GM19395 (cell line): ENCODE results near the gene KIF26B.
A peak's percentile ranks its signal among the peaks of the same experiment; 100 is the strongest.

Experiments
- ATAC-seq: cut with Tn5 transposase; IDR thresholded peaks from one replicate; pipeline ENCODE4 v1.9.1; 2021; ENCODE audit warnings: mild to moderate bottlenecking, moderate library complexity; ENCODE audit not compliant: unreplicated experiment

The KIF26B gene

DNA sequence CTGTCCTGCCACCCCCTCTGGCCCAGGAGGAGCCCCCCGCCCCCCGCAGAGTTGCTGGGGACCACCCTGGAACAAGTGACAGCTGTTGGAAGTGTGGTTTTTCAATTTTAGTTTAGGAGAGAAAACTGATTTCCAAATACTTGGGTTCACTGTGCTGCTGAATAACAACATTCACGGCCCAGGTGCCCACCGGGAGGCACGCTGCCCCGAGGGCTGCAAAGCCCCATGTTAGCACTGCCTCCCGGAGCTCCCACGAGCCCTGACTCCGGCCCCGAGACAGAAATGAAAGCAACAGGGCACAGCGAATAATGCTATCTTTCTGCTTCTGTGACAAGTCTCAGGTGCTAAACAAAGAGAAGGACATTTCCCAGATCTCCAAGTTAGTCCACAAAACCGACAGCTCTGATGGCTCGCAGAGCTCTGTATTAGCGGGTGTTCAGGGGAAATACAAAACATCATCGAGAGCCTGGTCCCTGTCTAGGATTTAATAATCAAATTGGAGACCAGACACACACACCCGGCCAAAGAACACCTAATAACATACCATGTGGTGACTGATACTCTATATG lies 451.5 kb downstream of the KIF26B start:
- no peak for ATAC-seq

DNA sequence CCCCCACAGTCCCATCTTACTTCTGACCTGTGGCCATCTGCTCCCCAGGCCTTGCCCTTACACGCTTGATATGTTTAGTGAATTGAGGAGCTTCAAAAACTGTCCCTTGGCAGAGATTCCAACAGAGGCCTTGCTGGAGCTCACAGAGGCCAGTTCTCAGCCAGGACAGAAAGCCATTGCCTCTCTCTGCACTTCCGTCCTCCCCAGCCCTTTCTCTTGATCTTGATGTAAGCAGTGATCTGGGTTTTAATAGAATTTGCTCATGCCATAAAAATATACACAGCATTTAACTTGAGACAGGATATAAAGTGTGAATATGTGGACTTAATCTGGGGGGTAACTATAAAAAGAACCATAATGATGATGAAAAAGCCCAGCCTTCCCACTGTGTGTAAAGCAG lies 453.5 kb downstream of the KIF26B start:
- ATAC-seq: no peak

DNA sequence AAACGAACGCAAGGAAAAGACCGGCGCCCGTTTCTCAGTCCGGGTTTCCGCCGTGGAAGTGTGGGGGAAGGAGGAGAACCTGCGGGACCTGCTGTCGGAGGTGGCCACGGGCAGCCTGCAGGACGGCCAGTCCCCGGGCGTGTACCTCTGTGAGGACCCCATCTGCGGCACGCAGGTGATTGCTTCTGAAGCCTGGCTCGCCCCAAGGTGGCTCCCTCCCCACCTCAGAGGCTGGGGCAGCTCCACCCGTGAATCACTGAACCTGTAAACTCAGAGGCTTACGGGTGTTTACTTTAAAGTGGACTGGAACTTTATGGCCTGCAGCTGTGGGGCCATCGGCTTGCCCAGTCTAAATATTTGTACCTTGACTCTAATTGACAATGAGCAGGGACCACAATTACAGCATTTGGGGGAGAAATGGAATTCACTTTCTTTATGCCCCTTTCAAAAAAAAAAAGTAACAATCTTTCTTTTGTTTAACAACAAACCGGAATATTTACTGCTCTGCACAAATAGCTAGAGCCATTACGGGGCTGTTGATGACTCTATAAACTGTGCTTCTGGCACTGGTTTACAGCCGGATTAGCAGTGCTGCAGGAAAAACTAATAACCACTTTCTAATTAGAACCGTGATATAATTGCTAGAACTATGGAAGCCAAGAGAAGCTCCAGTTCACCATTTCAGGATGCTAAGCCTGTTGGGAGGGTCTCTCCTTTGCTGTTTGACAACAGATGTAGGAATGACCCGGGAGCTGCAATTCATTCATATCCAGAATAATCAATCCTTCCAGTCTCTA lies 454.8 kb downstream of the KIF26B start:
- ATAC-seq: no peak

DNA sequence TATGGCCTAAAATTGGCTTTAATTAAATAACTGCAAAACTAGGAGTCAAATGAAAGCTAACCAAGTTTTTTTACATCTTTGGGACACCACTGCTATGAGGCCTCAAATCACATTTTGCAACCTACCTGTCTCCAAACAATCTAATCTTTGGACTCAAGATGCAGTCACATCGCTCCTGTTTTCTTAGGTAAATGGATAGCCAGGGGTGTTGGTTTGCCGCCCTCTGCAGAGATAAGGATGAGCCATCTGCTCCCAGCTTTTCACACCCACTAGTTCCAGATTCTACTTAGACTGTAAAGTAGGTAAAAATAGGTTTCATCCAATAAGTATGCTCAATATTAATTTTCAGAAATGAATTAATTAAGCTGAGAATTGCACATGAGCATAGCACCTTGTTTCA lies 456.5 kb downstream of the KIF26B start:
- ATAC-seq: no peak

DNA sequence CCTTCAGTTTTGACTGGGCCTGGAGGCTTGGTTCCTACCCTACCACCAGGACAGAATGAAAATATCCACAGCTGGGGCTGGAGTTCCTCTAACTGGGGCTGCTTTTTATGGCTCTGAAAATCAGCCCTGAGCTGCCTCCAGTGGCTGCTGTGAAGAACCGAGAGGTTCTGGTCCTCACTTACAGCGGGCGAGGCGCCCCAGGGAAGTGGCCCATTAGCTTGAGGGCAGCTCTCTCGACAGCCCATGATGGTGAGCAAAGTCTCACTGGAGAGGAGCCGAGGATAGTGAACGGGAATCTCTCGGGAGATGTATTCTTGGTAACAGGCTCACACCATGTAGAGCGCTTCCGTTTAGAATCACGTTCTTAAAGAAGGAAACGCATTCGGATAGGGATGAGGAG lies 459.7 kb downstream of the KIF26B start:
- no peak for ATAC-seq

DNA sequence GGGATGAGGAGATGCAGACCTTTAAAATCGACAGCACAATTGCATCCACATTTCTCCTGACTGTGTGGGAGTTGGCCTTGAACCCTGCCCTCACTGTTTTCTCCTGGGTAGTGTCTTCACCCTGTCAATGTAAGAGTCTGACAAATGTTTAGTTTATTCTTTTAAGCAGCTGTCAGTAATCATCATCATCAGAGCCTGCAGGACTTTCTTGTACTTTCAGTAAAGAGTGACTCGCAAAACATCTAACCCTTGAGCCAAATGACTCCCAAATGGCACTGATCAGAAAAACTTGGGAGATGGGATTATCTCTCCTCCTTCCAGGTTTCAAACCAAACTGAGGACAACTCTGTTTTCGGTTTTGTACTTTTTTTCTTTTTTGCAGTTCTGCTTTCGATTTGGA lies 460.2 kb downstream of the KIF26B start:
- ATAC-seq: no peak

DNA sequence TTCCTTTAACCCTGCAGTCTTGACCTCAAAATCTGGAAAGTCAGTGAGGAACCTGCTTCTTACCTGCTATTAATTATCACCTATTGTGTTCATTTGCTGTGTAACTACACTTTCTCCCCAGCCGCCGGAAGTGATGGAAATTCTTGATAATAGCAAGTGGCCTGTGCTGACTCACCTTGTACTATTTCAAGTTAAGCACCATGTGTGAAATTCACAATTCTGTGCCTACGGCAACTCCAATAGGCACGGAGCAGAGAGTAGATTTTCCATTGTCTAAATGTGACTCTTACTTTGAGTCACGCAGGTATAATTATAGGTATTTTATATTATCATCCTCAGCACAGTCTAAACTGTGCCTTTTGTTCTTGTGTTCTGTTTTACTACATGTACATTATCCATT lies 466.8 kb downstream of the KIF26B start:
- no peak for ATAC-seq

DNA sequence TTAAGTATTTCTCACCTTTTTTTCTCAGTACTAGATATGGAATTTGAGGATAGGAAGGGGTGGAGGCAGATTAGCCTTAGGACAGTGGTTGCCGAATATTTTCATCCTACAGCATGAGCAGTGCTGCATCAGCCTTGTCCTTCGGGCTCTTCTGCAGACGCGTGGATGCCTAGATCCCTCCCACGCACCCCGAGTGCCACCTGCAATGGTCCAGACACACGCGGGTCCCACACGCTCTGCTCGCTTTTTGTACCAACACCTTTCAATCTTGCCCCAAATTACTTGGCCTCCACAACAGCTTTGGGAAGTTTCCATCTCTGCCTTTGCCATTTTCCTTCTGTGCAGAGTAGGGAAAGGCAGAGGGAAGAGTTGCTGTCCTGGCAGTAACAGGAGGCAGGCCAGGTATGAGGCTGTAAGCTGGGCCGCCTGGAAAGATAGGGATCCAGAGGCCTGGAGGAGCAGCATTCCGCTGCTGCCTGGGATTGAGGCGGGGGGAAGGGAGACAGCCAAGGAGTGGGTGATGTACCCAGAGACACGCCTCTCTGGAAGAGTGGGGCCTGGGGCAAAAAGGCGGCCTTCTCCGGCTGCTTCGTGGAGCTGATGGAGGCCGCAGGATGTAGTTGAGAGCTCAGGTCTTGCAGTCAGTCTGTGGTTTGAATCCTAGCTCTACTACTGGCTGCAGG lies 467.7 kb downstream of the KIF26B start:
- no peak for ATAC-seq

DNA sequence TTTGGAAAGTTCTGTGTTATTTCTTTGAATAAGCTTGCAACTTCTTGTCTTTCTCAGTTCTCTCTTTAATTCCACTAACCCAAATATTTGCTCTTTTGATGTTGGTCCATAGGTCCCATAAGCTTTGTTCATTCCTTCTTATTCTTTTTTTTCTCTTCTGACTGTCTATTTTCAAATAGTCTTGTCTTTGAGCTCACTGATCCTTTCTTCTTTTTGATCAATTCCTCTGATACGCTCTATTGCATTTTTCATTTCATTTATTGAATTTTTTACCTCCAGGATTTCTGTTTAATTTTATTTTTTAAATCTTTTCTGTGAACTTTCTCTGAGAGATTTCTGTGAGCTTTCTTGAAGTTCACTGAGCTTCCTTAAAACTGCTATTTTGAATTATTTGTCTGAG lies 486.6 kb downstream of the KIF26B start:
- ATAC-seq: no peak

DNA sequence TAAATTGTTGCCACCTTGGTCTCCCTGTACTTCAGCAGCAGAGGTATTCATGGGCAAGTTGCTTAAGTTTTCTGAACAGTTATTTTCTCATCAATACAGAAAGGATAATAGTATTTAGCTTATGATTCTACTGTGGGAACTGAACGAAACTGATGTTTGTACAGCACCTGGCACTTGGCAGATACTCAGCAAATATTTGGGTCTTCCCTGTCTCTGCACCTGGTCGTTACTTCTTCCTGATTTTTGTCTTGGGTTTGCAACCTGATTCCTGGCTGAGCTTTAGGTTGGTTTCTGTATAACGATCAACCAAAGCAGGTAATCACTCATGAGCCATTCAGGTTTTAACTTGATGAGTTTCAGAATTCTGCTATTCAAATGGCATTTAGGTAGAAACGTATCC lies 490.6 kb downstream of the KIF26B start:
- ATAC-seq: peak; percentile 30

DNA sequence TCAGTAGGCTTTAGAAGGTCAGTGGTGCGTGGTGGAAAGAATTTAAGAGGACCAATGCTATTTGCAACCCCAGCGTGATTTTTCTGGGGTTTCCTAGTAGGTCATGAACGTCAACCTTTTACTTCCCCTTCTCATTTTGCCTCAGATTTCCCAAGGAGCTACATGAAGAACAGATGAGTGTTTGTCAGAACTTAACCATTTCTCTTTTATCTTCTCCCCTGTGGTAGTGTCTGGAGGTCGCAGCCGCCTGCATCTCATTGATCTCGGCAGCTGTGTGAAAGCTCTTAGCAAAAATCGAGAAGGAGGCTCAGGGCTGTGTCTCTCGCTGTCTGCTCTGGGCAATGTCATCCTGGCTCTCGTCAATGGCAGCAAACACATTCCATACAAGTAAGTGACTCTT lies 491.1 kb downstream of the KIF26B start:
- ATAC-seq: peak; percentile 67

DNA sequence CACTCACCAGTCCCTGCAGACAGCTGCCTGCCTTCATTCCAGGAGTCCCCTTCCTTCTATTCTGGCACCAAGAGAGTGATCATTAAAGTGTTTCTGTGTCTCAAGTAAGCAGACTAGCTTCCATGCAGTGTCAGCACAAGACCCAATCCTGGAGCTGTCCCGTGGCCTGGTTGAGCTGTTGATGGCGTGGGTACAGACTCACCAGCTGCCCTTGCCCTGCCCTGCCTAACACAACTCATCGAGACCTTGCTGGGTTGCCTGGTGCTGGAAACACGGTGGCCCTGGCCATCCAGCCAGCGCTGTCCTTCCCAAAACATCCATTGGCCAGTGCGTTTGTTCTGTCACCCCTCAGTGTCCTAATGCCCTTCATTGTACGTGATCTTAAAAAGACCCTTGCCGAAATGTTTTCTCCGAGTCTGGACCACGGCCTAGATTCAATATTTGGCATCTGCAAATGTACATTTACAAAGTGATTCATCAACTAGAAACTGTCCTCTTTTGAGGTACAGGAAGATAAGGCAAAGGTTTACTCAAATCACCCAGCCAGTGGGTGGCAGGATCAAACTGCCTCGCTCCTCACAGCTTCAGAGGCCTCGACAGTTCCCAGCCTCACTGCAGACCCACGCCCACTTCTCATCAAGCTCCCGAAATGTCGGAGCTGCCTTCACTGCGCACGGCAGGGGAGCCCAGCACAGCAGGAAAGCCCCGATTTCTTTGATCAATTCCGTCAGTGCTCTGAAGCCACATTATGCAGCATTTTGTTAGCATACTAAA lies 494.2 kb downstream of the KIF26B start:
- ATAC-seq: no peak

DNA sequence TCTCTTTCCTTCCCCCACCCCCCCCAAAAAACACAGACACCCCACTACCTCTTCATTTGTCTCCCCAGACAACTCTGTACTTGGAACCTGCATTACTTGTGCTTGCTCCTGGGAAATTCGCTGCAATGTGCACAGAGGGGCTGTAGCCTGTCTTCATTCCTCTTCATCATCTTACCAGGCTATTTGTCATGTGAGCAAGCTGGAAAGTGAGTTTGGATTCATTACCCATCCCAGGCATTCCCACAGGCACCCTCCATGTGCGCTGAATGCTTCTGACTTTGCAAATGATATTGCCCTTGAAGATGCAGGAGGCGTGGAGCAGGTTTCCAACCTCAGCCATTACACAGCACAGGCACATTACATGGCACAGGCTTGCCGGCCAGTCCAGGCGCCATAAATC lies 494.9 kb downstream of the KIF26B start:
- ATAC-seq: no peak

DNA sequence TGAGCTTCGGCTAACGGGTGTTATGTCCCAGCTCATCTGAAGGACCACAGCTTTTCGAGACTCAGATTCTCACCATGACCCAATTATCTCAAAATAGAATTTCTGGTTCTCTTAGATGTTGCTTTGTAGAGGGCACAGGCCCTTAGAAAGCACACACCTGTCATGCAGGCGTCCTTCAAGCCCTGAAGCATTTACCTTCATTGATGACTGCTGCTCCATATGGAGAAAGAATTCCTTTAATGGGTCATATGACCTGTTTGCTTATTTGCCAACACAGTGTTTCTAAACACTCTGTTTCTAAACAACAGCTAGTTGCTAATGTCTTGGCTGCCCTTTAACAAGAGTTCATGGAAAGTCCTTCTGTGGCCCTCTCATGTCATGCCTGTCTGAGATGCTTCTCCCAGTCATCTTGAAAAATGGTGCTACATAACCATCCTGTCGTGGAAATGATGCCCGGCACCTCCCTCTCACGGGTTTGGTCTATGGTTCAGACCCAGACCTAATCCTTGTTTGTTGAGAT lies 495.7 kb downstream of the KIF26B start:
- no peak for ATAC-seq

DNA sequence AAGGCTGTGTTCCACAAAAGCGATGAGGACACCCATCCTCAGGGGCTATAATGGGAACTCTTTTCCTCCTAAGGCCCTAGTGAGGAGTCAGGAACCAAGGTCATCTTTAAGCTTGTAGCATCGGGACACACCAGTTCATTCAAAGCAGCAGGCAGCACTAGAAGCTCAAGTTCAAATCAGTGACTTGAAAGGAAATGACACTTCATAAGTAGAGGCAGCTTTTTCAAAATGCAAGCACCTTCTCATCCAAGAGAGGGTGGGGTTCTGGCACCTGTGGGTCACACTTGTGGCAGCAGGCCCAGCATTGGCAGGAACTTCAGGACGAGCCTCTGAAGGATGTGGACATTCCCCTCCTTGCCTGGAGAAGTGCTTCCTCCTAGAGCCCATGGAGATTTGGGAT lies 496.3 kb downstream of the KIF26B start:
- no peak for ATAC-seq

DNA sequence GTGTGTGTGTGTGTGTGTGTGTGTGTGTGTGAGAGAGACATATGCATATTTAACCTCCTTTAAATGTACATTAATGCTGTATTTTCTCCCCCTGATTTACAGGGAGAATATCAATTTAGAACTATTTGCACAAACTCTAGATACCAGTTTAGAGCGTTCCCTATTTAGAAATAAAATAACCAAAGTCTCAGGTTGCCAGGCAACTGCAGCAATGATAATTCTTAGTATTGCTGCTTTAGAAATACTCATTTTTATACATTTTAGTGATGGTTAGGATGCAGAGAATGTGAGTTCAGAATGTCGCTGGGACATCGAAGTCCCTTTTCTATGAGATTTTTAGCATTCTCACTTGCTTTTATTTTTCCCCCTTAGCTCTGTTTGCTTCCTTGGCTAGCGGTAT lies 497.3 kb downstream of the KIF26B start:
- no peak for ATAC-seq

DNA sequence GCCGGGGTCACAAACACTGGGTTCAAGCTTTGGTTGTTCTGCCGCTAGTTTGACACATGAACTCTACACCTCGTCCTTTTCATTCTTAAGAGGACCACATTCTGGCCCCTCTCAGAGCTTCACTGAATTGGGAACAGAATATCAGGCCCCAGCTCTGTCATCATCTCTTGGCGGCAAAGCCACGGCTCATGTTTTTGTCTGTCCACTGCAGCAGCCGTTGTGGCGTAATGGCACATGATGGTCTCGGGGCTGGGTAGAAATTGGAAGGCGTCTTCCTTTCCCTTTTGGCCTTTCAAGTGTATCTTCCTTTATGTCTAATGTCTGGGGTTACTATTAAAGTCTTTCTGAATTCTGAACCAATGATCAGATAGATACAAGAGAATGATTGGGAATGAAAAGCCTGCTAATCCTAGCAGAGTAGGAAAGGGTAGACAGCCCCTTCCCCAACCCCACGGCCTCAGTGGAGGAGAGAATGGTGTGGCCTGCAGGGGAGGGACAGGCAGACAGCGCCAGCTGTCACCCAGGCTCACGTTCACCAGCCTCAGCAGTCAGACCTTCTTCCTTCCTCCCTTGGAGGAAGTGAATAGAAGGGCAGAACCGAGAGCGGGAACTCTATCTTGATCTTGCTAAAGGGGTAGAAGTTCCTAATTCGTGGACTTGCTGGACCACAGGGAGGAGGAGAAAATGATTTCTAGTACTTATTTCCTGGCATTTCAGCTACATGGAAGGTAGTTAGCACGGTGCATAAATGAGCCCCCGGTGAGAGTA lies 498.1 kb downstream of the KIF26B start:
- no peak for ATAC-seq

DNA sequence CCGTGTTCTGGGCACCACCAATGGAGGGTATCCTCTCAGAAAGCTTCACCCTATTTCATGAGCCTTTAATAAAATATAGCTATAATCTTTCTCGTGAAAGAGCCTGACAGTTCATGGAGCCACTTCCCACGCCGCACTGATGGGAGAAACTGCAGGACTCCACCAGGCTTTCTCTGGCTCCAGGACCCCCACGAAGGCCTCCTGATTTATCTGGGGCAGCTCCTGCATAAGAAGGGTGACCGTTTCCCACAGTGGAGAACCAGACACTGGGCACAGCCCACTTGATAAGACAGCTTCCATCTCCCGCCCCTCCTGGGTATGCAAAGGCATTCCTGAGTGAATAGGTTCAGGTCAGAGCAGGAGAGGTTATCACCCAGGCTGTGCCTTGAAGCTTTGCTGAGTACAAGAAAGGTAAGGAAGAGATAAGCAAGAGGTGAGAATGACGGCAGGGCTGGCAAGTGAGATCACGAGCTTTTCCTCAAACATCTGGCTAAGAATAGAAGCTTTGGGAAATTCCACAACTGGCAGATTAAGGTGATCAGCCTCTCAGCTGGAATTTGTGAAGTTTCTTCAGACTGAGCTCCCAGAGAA lies 499.8 kb downstream of the KIF26B start:
- ATAC-seq: no peak

DNA sequence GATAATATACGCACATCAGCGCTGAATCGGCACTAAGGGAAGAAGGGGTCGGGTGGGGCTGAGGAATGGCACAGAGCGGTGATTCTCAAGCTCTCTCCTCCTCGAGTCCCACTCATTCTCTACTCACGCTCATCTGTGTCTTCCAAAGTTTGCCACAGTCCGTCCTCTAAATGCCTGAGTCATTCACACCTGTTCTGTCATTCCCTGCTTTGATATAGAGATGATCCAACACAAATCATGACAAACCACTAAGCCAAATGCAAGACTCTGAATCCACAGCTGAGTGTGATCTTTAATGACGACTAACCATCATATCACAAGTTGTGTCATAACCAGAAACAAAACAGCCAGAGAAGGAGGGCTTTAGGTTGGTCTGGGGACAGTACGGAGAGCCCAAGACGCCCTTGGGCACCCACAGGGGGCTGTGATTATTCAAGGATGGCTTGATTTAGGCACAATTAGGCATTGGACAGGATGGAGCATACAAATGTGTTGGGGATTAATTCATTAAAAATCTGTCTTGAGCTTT lies 501.5 kb downstream of the KIF26B start:
- no peak for ATAC-seq

DNA sequence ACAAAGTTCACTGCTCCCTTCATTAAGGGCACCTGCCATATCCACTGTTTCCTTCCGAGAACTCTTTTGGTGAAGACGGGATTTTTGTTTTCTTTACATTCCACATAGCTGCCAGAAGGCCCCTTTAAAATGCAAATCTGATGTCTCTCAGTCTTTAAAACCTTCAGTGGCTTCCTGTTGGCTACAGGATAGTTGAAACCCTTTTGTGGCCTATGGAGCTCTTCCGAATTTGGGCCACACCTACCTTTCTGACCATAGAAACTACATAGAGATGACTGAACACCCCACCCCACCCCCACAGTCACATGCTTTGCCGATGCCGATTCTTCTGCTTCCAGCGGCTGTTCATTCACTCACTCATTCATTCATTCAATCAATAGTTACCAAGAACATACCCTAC lies 502.6 kb downstream of the KIF26B start:
- ATAC-seq: no peak
